Transverse colon (tissue), 4 donors: ENCODE data around the gene CADPS. TPM values are rescaled to one million over a fixed set of nuclear protein-coding genes. Genes with fewer than 3 reads are reported as not detected.

ENCODE experiments used
- DNase-seq: peaks from one replicate; pipeline ENCODE4 v3.0.0-alpha.2; 2019
- H3K27ac ChIP-seq, 4 donors: fragments of 200-600 bp; sonication (generic); 2 replicates each; pipeline ENCODE4 v1.5.1; 2016 to 2018; ENCODE audit warnings: inconsistent platforms in 4 of 4
- H3K27me3 ChIP-seq: fragments of 200-600 bp; sonication (generic); 2 replicates; pipeline ENCODE4 v1.5.1; 2017; ENCODE audit warnings: inconsistent platforms
- H3K36me3 ChIP-seq, 4 donors: fragments of 200-600 bp; sonication (generic); 2 replicates each; pipeline ENCODE4 v1.5.1; 2017 to 2019; ENCODE audit warnings: inconsistent platforms in 4 of 4
- H3K4me1 ChIP-seq, 4 donors: fragments of 200-600 bp; sonication (generic); 2 replicates each; pipeline ENCODE4 v1.5.1; 2017 to 2020; ENCODE audit warnings: inconsistent platforms in 4 of 4
- H3K4me3 ChIP-seq, 4 donors: fragments of 200-600 bp; sonication (generic); 1 replicate in 1 of 4; 2 replicates in 3 of 4; pipeline versions ENCODE4 v1.5.1 to v1.6.1; 2017 to 2019; ENCODE audit warnings: inconsistent platforms in 4 of 4
- H3K9me3 ChIP-seq, 2 donors: fragments of 200-600 bp; sonication (generic); 2 replicates each; pipeline ENCODE4 v1.5.1; 2017 to 2019; ENCODE audit warnings: inconsistent platforms in 2 of 2
- EP300 ChIP-seq: sonication (generic); formaldehyde crosslinking; IDR thresholded peaks from one replicate; pipeline ENCODE4 v1.6.1; 2017; ENCODE audit warnings: antibody characterized with exemption, low read depth
- POLR2A ChIP-seq: fragments of 450-650 bp; IDR thresholded peaks from one replicate; pipeline ENCODE4 v1.6.1; 2016; ENCODE audit warnings: antibody characterized with exemption, mild to moderate bottlenecking, moderate library complexity
- POLR2AphosphoS5 ChIP-seq, 3 donors: sonication (generic); formaldehyde crosslinking; IDR thresholded peaks; one replicate each; pipeline ENCODE4 v1.6.1; 2016; ENCODE audit warnings: antibody characterized with exemption in 3 of 3
- WGBS, 2 donors: methylation state at CpG; one replicate each; pipeline ENCODE4 v1.1.5; 2018; ENCODE audit warnings: low coverage in 1 of 2; 5-methylcytosine and 5-hydroxymethylcytosine counted together
- in situ Hi-C, 4 donors: fragments of 200-750 bp; cut with MboI; loops; one replicate each; pipeline versions ENCODE4 v1.15.0 to v1.15.1; 2017; ENCODE audit warnings: low sequenced_read_pairs in 3 of 4, low pct_ligation_motif_present in 1 of 4, low pct_unique_long_range_greater_than_20kb in 1 of 4
- intact Hi-C: fragments of 100-400 bp; cut with DNase I; formaldehyde crosslinking; loops from one replicate; pipeline ENCODE4 v1.15.1; 2023; ENCODE audit warnings: low total_unique reads
- total RNA-seq, 4 donors: library from RNA; depleted of rRNA; stranded (reverse); fragments of >200 nt; gene quantifications; one replicate each; pipeline ENCODE4 v1.1.0, GENCODE V29; 2016
- TF ChIP-seq, protein P1 (sequence below), 5 experiments: fragments of 200-600 bp in 3 of 5; fragments of 450-650 bp in 2 of 5; sonication (generic) in 3 of 5; IDR thresholded peaks; 1 replicate in 2 of 5; 2 replicates in 3 of 5; pipeline ENCODE4 v1.5.1; 2016 to 2017; ENCODE audit warnings: antibody characterized with exemption in 5 of 5, inconsistent platforms in 3 of 5, mild to moderate bottlenecking in 2 of 5, moderate library complexity in 1 of 5

The CADPS gene
- total RNA-seq, 4 donors from 2014 or later, result 1.9 to 22.7 (median 8.9) TPM

GRCh38 chr3:62601238-62602070 is 273.8 kb downstream of the CADPS start:
- Histone ChIP-seq H3K27ac (no peak overlapping the region), H3K9me3 (no peaks in the 10 kb centered on the region), H3K27me3 (no peaks in the 10 kb centered on the region), H3K4me3 (no peak overlapping the region), H3K36me3 (no peaks in the 10 kb centered on the region), H3K4me1 (no peaks in the 10 kb centered on the region)
- DNase-seq, result no peak
- no peak for TF ChIP-seq POLR2AphosphoS5 (IDR thresholded peaks at IDR 0.05)
- TF ChIP-seq, protein P1, sequence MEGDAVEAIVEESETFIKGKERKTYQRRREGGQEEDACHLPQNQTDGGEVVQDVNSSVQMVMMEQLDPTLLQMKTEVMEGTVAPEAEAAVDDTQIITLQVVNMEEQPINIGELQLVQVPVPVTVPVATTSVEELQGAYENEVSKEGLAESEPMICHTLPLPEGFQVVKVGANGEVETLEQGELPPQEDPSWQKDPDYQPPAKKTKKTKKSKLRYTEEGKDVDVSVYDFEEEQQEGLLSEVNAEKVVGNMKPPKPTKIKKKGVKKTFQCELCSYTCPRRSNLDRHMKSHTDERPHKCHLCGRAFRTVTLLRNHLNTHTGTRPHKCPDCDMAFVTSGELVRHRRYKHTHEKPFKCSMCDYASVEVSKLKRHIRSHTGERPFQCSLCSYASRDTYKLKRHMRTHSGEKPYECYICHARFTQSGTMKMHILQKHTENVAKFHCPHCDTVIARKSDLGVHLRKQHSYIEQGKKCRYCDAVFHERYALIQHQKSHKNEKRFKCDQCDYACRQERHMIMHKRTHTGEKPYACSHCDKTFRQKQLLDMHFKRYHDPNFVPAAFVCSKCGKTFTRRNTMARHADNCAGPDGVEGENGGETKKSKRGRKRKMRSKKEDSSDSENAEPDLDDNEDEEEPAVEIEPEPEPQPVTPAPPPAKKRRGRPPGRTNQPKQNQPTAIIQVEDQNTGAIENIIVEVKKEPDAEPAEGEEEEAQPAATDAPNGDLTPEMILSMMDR (IDR thresholded peaks at IDR 0.05), result no peak
- TF ChIP-seq EP300, result no peak
- TF ChIP-seq POLR2A, result no peak
- WGBS, 2 donors, result 61 to 67% methylated on average over 6 to 7 of the region's 7 CpGs
- intact Hi-C loops (no loop called here), in situ Hi-C loops (no loop called here)

GRCh38 chr3:62600033-62600432 is 275.2 kb downstream of the CADPS start:
- TF ChIP-seq POLR2AphosphoS5 (IDR thresholded peaks at IDR 0.05) (no peak), POLR2A (no peak), EP300 (no peak)
- TF ChIP-seq, protein P1 (IDR thresholded peaks at IDR 0.05), result no peak

DNA sequence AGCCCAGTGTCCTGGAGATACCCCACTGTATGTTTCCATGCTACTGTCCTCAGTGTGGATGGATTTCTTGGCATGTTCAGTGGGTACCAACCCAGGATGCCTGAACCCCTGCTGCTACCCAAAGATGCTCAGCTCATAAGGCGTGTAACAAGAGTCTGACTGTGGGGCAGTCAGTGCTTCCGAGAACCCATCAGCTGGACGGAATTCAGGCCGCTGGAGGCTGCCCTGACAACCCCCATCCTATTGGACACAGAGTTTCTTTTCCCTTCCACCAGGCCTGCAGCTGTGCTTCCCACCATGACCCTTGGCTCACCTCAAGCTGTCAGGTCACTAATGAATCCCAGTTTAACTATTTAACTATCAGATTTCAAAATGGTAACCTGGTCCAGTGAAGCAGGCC is 277.7 kb downstream of the CADPS start:
- TF ChIP-seq POLR2AphosphoS5 (IDR thresholded peaks at IDR 0.05) (no peak), EP300 (no peak), POLR2A (no peak)
- TF ChIP-seq, protein P1 (IDR thresholded peaks at IDR 0.05), result no peak
- no peak for DNase-seq
- Histone ChIP-seq H3K27me3 (no peaks in the 10 kb centered on the region), H3K4me1 (no peaks in the 10 kb centered on the region), H3K9me3 (no peaks in the 10 kb centered on the region), H3K27ac (no peak overlapping the region), H3K36me3 (no peaks in the 10 kb centered on the region), H3K4me3 (no peak overlapping the region)
- in situ Hi-C loops, result no loop called here
- intact Hi-C loops, result no loop called here
- WGBS, 2 donors, result 69% methylated on average over 4 of the region's 4 CpGs; no CpG with 5 or more reads in 1 of the 2 donors

More at GRCh38 chr3:62600033-62600432, 275.2 kb downstream of the CADPS start:
- no peaks in the 10 kb centered on the region for H3K36me3 ChIP-seq
- WGBS, 2 donors, result 60 to 84% methylated on average over 1 to 2 of the region's 2 CpGs
- no peak overlapping the region for H3K4me3 ChIP-seq
- H3K4me1 ChIP-seq, result no peaks in the 10 kb centered on the region
- H3K27ac ChIP-seq, result no peak overlapping the region
- intact Hi-C loops (no loop called here), in situ Hi-C loops (no loop called here)
- H3K27me3 ChIP-seq, result no peaks in the 10 kb centered on the region
- H3K9me3 ChIP-seq, result no peaks in the 10 kb centered on the region
- no peak for DNase-seq

DNA sequence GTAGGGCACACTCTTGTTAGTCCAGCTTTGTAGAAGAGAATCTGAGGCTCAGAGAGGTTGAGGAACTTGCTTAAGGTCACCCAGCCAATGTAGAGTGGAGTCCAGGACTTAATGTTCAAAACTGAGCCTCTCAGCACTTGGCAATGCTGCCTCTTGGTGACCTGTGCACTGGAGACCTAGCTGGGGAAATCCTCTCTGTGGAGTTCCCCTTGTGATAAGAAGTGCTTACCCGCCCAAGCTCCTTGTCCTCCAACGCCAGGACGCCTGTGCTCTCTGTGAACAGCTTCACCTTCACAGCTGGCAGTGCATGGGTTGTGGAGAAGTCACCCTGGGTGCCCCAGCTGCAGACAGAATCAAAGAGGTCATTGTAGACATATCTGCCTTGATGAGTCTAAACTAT is 282.8 kb downstream of the CADPS start:
- DNase-seq, result no peak
- Histone ChIP-seq H3K27me3 (no peaks in the 10 kb centered on the region), H3K4me1 (no peaks in the 10 kb centered on the region), H3K9me3 (no peaks in the 10 kb centered on the region), H3K36me3 (no peaks in the 10 kb centered on the region), H3K4me3 (no peak overlapping the region), H3K27ac (no peak overlapping the region)
- intact Hi-C loops (no loop called here), in situ Hi-C loops (no loop called here)
- WGBS, 2 donors, result 78% methylated on average over 3 of the region's 3 CpGs; no CpG with 5 or more reads in 1 of the 2 donors
- TF ChIP-seq EP300, result no peak
- TF ChIP-seq, protein P1 (IDR thresholded peaks at IDR 0.05), result no peak
- no peak for TF ChIP-seq POLR2A
- TF ChIP-seq POLR2AphosphoS5 (IDR thresholded peaks at IDR 0.05), result no peak
